Right hindlimb (tissue), 1 donor: ENCODE results near the gene WDPCP.
"Not testable (repeated sequence)": the region's sequence is repeated elsewhere in the genome, so short reads cannot be mapped to it uniquely, and the experiment has no call there.

ENCODE experiments used
- DNase-seq: peaks from one replicate; pipeline ENCODE4 v3.0.0-alpha.2; 2018

Gene WDPCP, protein sequence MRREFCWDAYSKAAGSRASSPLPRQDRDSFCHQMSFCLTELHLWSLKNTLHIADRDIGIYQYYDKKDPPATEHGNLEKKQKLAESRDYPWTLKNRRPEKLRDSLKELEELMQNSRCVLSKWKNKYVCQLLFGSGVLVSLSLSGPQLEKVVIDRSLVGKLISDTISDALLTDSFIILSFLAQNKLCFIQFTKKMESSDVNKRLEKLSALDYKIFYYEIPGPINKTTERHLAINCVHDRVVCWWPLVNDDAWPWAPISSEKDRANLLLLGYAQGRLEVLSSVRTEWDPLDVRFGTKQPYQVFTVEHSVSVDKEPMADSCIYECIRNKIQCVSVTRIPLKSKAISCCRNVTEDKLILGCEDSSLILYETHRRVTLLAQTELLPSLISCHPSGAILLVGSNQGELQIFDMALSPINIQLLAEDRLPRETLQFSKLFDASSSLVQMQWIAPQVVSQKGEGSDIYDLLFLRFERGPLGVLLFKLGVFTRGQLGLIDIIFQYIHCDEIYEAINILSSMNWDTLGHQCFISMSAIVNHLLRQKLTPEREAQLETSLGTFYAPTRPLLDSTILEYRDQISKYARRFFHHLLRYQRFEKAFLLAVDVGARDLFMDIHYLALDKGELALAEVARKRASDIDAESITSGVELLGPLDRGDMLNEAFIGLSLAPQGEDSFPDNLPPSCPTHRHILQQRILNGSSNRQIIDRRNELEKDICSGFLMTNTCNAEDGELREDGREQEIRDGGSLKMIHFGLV

DNA sequence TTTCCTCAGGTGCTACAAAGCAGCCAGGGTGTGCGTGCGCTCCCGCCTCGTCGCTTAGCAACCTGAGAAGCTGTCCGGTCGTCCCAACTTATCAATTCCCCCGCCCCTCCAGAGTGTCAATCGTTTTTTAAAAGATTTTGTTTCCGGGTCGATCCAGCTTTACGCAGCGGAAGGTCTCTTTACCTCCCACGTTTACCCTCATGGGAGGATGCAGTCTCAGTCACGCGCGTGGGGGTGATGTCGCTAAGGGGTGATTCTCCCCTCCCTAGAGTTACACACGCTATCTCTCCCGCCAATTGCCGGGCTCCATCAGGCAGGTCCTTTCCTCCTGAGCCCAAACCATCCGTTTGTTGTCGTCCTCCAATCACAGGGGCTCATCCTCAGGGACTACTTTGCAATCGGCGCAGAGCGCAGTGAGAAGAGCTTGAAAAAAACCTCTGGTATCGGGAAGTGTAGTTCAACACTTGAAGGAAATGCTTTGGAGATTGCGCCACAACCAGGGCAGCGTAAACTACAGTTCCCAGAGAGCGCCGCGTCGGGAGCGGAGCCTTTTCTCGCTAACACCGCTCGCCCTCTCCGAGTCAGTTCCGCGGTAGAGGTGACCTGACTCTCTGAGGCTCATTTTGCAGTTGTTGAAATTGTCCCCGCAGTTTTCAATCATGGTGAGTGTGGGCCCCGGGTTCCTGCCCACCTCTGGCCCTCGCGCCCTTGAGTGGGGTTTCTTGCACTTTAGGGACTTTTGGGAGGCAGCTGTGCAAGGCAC is at the start of gene WDPCP, which contains the start of gene MDH1:
TSS of gene WDPCP (minus strand) at position 93 of the 763 bp plus-strand sequence. CDS start 206 bp downstream, outside the sequence.
TSS of gene MDH1 (plus strand) at position 579 of the 763 bp plus-strand sequence. CDS start at position 660, 81 bp downstream.
- DNase-seq, result peak; percentile 97

DNA sequence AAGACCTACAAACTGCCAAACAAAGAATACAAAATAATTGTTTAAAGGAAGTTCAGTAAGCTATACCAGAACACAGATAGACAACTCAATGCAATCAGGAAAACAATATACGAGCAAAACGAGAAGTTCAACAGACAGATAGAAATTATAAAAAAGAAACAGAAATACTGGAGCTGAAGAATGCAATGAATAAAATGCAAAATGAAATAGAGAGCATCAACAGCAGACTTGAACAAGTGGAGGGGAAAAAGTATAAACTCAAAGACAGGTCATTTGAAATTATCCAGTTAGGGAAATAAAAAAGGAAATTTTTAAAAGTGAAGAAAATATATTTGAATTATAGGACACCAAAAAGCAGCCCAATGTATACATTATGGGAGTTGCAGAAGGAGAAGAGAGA is 44.1 kb upstream of the WDPCP start:
- no peak for DNase-seq

DNA sequence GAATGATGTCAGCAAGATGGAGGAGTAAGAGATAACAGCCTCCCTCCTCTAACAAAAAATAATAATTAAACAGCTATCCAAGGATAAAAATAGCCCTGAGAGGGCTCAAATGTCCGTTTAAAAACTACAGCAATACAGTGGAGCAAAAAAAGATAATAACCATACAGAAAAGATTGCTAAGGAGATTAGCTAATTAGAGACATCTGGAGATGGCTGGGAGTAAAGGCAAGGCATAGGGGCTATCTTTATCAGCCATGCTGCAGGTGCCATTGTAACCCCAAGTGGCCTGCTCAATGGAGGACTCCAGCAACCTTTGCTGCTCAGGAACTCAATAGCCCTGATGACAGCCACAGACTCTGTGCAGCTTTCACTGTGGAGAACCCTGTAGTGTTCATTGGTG is 43.2 kb upstream of the WDPCP start:
- DNase-seq, result no peak

DNA sequence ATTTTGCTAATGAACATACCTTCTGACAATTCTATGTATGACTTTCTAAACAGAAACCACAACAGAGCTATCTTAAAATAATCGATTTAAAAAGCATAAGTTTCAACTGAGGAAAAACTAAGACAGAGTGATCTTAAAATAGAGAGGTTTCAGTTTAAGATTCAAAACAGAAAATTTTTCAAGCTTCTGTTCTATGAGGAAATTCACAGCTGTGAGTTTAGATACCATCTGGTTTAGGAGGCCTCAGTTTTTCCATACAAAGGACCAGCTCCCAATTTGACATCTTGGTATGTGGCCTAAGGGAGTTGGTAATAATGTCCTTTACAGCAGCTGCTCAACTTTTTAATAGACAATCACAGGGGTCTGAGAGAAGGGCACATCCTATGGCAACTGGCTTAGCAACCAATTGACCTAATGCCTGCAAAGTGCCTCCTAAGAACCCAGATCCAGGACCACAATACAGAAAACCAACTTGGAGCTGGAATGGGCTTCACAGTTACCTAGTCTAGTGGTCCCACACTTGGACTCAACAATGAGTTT is 40.2 kb upstream of the WDPCP start:
- no peak for DNase-seq

DNA sequence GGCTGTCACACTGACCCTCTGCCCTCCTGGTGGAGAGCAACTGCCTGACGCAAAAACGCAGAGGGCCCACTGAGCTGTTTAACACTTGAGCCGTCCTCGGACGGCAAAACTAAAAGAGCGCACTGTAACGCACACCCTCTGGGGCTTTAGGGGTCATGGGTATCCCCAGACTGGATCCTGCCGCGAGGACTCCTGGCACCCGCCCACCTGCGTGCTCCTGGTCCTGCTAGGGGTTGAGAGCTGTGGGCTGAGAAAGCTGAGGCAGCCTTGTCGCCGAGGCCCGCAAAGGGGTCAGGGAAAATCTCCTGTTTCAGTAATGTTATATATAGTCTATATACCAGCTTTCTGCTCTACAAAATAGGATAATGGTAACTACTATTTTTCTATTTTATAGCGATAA is 39.6 kb upstream of the WDPCP start:
- DNase-seq, result no peak

DNA sequence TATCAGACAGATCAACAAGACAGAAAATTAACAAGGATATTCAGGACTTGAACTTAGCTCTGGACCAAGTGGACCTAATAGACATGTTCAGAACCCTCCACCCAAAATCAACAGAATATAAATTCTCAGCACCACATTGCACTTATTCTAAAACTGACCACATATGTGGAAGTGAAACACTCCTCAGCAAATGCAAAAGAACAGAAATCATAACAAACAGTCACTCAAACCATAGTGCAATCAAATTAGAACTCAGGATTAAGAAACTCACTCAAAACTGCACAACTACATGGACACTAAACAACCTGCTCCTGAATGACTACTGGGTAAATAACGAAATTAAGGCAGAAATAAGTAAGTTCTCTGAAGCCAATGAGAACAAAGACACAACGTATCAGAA is 35.5 kb upstream of the WDPCP start:
- not testable (repeated sequence) for DNase-seq

DNA sequence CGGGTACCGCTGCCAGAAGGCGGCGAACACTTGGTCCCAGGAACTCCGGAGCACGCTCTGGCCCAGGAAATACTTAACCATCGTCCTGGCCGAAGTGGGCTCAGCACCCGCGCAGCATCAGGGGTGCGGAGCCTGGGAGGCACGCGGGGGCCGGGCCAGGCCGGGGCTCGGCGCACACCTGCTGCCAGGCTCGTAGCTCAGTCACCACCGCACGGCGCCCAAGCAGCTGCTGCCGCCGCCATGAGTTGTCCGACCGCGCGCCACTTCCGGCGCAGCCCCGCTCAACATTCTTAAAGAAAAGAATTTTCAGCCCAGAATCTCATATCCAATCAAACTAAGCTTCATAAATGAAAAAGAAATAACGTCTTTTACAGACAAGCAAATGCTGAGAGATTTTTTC is 34.5 kb upstream of the WDPCP start:
- no peak for DNase-seq

DNA sequence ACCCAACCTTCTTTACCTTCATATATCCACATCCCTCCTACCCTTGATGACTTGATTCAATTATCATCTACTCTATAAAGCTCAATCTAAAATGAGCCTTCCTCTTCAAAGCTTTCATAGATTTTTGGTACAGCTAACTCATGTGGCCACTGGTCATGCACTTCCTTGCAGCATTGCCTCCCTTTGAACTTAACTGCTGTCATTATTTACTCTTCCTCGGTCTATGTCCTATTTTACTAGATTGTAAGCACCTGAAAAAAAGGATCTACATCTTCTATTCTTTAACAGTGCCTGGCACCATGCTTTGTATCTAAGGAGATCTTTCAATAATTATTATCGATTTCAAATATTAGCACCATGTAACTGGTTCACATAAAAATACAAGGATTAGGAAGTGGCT is 31.1 kb upstream of the WDPCP start:
- DNase-seq, result no peak

DNA sequence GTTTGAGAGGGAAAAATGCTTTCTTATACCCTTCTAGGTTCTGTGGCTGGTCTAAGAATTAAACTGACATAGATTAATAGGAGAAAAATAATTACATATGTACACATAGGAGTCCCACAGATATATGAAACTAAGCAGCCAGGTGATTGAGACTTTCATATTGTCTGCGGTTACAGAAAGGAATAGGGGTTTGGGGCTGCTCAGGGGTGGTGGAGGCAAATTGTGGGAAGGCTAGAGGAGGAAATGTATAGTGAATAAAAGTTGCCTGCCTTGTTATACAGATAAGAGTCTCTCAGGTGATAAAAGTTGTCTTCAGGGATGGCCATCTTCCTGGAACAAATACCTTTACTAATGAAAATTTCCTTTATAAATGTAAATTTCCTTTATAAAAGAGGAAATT is 29.1 kb upstream of the WDPCP start:
- DNase-seq, result no peak

DNA sequence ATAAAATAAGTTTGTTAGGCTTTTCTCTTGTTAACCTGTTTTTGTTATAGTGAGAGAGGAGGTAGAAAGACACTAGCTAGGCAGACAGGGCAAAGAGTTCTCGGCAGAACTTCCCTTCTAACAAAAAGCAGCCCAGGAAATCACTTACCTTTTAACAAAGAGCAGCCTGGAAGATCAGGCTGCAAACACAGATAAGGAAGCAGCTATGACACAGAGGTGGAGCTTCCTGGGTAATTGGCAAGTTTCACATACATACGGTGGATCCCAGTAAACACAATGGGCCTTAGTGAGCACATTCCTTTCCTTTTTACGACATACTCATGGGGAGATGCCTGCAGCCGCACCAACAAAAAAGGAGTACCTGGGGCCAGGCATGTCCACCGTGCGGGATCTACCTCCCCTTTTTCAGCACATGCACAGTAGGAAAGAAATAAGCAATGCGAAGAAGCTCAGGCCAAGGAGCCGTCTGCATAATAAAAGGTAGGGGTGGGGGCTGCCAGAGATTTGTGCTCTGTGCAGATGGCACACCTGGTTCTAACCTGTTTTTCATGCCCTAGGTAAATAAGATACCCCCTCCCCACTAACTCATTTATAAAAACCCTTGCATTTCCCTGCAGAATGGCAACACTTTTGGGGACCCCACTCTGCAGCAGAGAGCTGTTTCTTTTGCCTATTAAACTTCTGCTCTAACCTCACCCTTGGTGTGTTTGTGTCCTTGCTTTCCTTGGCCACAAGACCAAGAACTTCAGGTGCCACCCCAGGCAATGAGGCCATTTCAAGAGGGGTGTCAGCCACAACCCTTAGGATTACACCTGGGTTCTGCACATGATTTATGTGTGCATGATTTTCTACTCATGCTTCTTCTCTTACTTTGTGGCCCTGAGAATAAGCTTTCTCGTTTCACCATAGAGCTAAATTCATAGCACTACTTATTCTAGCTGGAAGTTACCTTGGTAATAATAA is 27.0 kb upstream of the WDPCP start:
- DNase-seq, result no peak

DNA sequence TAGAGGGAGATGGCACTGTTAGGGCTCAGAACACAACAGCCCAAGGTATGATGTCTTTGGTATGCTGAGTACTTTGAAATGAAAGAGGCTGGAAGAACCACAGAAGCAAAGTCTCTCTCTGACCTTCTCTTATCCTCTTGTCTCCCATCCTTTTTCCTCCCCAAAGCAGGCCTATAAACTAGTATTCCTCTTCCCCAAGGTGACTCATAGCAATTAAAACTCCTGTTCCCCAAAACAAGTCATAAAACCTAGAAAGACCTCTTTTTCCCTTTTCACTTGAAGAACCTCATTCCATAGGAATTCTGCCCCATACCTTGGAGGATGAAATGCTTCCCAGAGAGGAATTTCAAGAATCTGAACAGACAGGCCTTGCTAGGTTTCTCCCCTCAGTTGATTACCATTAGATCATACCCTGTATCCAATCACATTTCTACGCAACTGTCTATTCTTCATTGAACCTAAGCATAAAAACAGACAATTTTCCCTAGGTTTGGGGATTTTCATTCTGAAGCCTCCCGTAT is 26.2 kb upstream of the WDPCP start:
- no peak for DNase-seq

DNA sequence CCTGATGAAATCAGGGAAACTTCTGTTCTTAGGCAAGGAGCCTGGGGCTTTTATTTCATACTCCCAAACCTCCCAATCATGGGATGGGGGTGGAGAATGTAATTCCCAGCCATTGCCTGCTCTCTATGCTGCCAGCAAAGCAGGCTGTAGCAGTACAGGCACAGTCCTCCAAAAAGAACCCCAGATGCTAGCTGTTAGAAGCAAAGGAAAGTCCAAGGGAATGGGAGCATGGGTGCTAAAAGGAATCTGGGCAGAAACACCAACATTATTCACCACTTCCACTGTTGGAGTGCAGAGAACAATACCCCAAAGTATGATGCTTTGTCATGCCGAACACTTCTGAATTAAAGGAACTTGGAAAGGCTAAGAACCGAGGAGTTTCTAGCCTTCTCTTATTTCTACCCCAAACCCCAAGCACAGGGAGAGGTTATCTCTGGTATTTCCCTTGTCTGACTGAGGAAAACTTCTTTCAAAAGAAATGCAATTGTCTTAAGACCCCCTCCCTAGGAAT is 25.2 kb upstream of the WDPCP start:
- DNase-seq, result no peak

DNA sequence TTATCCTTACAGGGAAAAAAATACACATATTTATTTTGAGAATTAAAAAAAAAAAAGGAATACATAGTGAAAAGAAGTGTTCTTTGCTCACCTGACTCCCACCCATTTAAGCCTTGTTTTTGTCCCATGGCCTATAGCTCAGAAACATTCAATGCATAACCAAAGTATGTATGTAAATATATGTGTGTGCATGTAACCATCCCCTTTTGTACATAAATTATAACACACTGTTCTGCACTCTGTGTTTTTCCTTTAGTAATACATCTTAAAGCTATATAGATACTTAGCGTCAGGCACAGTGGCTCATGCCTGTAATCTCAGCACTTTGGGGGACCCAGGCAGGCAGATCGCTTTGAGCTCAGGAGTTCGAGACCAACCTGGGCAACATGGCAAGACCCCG is 22.2 kb upstream of the WDPCP start:
- DNase-seq, result no peak

DNA sequence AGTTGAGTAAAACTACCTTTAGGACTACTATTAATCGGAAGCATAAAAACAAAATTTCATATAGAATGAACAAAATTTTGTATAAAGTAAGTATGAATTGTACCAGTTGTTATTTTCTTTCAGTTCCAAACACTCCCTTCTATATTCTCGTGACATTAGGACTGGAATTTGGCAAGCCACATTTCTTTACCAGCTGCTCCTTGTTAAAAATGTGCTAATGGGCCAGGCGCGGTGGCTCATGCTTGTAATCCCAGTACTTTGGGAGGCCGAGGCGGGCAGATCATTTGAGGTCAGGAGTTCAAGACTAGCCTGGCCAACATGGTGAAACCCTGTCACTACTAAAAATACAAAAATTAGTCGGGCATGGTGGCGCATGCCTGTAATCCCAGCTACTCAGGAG is 20.6 kb upstream of the WDPCP start:
- not testable (repeated sequence) for DNase-seq

DNA sequence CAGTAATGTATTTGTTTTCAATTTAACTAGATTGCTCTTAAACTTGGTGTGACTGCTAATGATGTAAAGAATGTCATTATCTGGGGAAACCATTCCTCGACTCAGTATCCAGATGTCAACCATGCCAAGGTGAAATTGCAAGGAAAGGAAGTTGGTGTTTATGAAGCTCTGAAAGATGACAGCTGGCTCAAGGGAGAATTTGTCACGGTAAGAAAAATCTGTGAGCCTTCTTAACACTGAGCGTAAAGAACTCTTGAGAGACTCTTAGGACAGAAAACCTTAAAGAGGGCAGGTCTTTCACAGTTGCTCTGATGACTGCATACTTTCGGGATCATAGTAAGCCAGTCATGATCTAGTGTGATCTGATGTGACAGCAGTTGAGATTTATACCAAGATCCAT is 16.4 kb upstream of the WDPCP start:
- DNase-seq, result no peak

DNA sequence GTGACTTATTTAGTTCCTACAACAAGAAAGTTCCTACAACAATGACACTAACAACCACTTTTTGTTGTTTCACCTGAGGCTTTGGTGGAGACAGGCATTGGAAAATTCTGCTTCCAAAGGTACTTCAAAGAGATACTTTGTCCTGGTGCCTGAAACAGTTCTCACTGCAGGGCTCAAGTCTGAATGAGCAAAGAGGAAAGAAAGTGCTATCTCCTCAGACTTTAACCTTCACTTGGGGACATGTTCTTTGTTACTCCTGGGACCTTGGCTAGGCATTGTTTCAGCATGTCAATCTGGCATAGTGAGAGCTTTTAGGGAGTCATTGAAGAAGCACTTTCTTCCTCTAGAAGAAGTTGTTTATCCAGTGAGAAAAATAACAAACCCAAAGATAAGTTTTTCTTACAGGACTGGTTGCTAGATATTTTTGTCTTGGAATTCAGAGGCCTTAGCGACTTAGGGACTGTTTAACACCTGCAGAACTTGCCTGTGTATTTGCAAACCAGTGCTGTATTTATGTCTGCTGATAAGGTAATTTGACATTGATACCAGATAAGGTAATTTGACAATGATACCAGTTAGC is 12.7 kb upstream of the WDPCP start:
- no peak for DNase-seq

DNA sequence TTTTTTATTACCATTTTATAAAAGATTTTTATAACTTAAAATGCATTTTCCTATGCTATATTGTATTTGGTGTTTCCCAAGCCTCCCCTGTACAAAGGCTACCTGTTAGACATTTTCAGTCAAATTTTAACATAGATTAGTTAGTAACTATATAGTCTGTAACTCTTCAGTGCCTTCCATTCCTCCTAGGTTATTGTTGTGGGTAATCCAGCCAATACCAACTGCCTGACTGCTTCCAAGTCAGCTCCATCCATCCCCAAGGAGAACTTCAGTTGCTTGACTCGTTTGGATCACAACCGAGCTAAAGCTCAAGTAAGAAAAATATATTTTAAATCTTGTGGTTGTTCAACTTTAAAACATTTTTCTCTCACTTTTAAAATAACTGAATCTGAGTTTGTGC is 10.7 kb upstream of the WDPCP start:
- DNase-seq, result no peak

DNA sequence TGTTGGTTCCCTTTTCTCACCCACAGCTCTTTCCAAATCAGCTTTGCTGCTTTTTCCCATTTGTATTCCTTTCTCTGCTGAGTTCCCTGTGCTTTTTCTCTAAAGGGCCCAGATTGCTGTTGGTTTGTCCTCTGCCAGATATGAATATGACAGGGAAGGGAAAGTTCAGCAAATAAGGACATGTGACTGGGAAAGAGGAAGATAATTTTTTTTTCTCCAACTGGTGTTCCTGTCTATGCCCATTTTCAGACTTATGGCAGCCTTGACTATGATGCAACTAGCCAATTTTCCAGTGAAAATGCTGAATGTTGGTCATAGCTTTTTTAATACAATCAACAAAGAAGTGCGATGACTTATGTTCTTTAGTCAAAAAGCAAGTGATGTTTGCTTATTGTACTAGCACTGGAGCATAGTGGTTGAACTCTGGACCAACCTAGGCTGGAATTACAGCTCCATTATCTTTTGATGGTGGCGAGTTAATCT is 8.2 kb upstream of the WDPCP start:
- no peak for DNase-seq

DNA sequence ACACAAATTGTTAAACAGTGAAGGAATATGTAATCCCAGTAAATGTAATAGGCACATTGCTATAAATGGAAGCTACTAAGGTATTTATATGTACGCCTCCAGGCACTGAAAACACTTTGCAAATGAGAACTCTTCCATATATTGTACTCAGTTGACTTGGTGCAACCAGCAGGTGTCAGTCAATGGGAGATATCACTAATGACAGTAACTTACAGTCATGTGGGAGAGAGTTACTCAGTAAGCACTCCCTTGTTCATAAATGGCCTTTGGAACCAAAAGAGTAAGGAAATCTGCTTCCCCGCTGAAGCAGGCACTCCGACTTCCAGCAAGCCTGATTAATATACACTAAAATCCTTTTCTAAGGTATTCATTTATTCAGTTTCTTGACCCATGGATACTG is 6.4 kb upstream of the WDPCP start:
- no peak for DNase-seq

DNA sequence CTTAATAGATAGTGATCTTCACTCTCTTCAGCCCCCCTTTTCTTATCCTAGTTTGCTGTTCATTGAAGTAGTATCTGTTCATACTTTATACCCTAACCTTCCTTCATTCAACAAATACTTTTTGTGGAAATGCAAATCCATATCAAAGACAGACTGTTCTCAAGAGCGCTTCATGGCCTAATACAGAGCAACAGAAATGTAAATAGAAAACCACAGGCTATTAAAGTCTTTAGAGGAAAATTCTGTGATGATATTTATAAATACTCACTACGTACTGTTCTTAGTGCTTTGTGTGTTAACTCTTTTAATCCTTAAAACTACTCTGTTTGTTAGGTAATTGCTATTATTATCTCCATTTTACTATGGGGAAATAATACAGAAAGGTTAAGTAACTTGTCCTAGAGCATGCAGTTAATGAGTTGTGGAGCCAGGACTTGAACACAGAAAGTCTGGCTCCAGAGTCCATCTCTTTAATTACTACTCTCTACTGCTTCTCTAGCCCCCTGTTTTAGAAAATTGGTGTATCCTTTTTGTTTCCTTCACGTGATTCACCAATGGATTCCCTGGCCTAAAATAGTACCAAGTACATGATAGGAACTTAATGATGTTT is 3.4 kb upstream of the WDPCP start:
- no peak for DNase-seq
